SK-MEL-5 (cell line): ENCODE results near the gene FAM9C. TPM values are rescaled to one million over a fixed set of nuclear protein-coding genes. Genes with fewer than 3 reads are reported as not detected.

Source experiments
- DNase-seq: peaks from one replicate; pipeline ENCODE4 v3.0.0-alpha.2; 2016; ENCODE audit warnings: low read depth, low spot score
- in situ Hi-C: cut with HindIII; loops from 2 replicates; pipeline ENCODE4 v1.10.0; 2016; ENCODE audit warnings: low sequenced_read_pairs, high pct_unique_total_duplicates, low pct_unique_long_range_greater_than_20kb
- total RNA-seq: library from RNA; depleted of rRNA; stranded (reverse); fragments of >200 nt; shearing (Covaris generic); gene quantifications from 2 replicates; pipeline ENCODE4 v1.2.3, GENCODE V29; 2014

The FAM9C gene
- total RNA-seq, 1 experiment from 2014 or later: not detected

- DNase-seq: no peak
- in situ Hi-C loops: no loop called here
Observed at GRCh38 chrX:13051529-13052172, 7.2 kb upstream of the FAM9C start.

- in situ Hi-C loops: no loop called here
Observed at GRCh38 chrX:13051167-13051528, 6.7 kb upstream of the FAM9C start.

GRCh38 chrX:13050151-13050550 is 5.7 kb upstream of the FAM9C start:
- in situ Hi-C loops: no loop called here
- no peak for DNase-seq

More at GRCh38 chrX:13051167-13051528, 6.7 kb upstream of the FAM9C start:
- no peak for DNase-seq

GRCh38 chrX:13048280-13048679 is 3.9 kb upstream of the FAM9C start:
- in situ Hi-C loops: no loop called here
- no peak for DNase-seq

GRCh38 chrX:13047759-13048158 is 3.3 kb upstream of the FAM9C start:
- no peak for DNase-seq
- in situ Hi-C loops: no loop called here

- DNase-seq: no peak
Observed at GRCh38 chrX:13046141-13046855, 1.9 kb upstream of the FAM9C start.

GRCh38 chrX:13043938-13044337 is 482 bp downstream of the FAM9C start:
- no peak for DNase-seq
- in situ Hi-C loops: no loop called here

More at GRCh38 chrX:13046141-13046855, 1.9 kb upstream of the FAM9C start:
- in situ Hi-C loops: no loop called here

- in situ Hi-C loops: no loop called here
Observed at GRCh38 chrX:13043138-13043537, 1.3 kb downstream of the FAM9C start.

GRCh38 chrX:13036896-13037295 is 7.5 kb downstream of the FAM9C start:
- in situ Hi-C loops: no loop called here

More at GRCh38 chrX:13043138-13043537, 1.3 kb downstream of the FAM9C start:
- DNase-seq: no peak

GRCh38 chrX:13033193-13033592 is 11.2 kb downstream of the FAM9C start:
- in situ Hi-C loops: no loop called here
- DNase-seq: no peak

More at GRCh38 chrX:13036896-13037295, 7.5 kb downstream of the FAM9C start:
- DNase-seq: no peak

- in situ Hi-C loops: no loop called here
- peak; percentile 28 for DNase-seq
Observed at GRCh38 chrX:13029887-13030771, 14.3 kb downstream of the FAM9C start.

GRCh38 chrX:13029637-13029886 is 14.9 kb downstream of the FAM9C start:
- in situ Hi-C loops: no loop called here
- no peak for DNase-seq

GRCh38 chrX:13028871-13029636 is 15.4 kb downstream of the FAM9C start:
- in situ Hi-C loops: no loop called here
- peak; percentile 28 for DNase-seq

- no peak for DNase-seq
- in situ Hi-C loops: no loop called here
Observed at GRCh38 chrX:13026877-13027652, 17.4 kb downstream of the FAM9C start.

GRCh38 chrX:13024986-13025385 is 19.4 kb downstream of the FAM9C start:
- no peak for DNase-seq
- in situ Hi-C loops: no loop called here

GRCh38 chrX:13023979-13024378 is 20.4 kb downstream of the FAM9C start:
- in situ Hi-C loops: no loop called here
- no peak for DNase-seq

GRCh38 chrX:13023567-13023966 is 20.9 kb downstream of the FAM9C start:
- no peak for DNase-seq
- in situ Hi-C loops: no loop called here
